Measurements from ENCODE around the gene CYP46A1. TPM values are rescaled to one million over a fixed set of nuclear protein-coding genes. Genes with fewer than 3 reads are reported as not detected.

Gene CYP46A1
- total and polyA plus RNA-seq, 7 experiments from 2014 or later: 0.02 to 0.34 (median 0.23) TPM; not detected in 1

DNA sequence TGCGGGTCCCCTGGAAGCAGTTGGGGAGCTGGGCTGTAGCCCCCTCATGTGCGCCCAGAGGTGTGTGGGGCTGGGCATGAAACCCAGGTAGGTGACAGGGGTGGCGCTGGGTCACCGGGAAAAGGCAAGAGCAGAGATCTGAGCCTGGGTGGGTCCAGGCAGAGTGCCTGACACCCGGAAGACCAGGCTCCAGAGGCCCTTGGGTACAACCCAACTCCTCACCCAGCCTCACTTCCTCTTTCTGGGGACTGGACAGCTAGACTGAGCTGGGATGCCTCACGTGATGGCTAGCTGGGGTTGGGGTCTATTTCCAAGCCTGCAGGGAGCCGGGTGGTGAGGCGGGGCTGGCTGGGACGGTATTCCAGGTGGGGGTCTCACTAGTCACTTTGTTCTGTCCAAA is 16.3 kb upstream of the CYP46A1 start:
- H3K9me3 ChIP-seq (ENCODE audit: control insufficient read depth in 2 of 3, low read length in 3 of 3): no peaks in the 10 kb centered on the region
- DNase-seq (no peak), ATAC-seq (no peak)
- H3K36me3 ChIP-seq (ENCODE audit: control insufficient read depth in 2 of 3, insufficient read depth in 3 of 3, low read length in 3 of 3): no peaks in the 10 kb centered on the region
- no peaks in the 10 kb centered on the region for H3K36me3 Mint-ChIP-seq
- H3K27ac Mint-ChIP-seq: no peak overlapping the region
- ChIA-PET CTCF (no interaction called here), POLR2A (no interaction called here)
- no peak overlapping the region for H3K4me3 ChIP-seq (ENCODE audit: low read length)
- peaks cover 5 to 20% (median 8%) of the 10 kb centered on the region in 5 donors for H3K27me3 Mint-ChIP-seq
- no peaks in the 10 kb centered on the region for H3K9me3 Mint-ChIP-seq
- peaks cover 0 to 1% of the 10 kb centered on the region in 2 donors for H3K4me1 ChIP-seq (ENCODE audit: control insufficient read depth in 2 of 2, insufficient read depth in 2 of 2, low read length in 2 of 2)
- H3K4me1 Mint-ChIP-seq: peaks cover 0 to 5% (median 0%) of the 10 kb centered on the region in 7 donors
- intact Hi-C loops (cut with micrococcal nuclease): no loop called here
- H3K27me3 ChIP-seq (ENCODE audit: control insufficient read depth in 2 of 2, insufficient read depth in 2 of 2, low read length in 2 of 2): no peaks in the 10 kb centered on the region
- no peak overlapping the region for H3K27ac ChIP-seq (ENCODE audit: low read depth, low read length)
- no peak overlapping the region for H3K4me3 Mint-ChIP-seq

DNA sequence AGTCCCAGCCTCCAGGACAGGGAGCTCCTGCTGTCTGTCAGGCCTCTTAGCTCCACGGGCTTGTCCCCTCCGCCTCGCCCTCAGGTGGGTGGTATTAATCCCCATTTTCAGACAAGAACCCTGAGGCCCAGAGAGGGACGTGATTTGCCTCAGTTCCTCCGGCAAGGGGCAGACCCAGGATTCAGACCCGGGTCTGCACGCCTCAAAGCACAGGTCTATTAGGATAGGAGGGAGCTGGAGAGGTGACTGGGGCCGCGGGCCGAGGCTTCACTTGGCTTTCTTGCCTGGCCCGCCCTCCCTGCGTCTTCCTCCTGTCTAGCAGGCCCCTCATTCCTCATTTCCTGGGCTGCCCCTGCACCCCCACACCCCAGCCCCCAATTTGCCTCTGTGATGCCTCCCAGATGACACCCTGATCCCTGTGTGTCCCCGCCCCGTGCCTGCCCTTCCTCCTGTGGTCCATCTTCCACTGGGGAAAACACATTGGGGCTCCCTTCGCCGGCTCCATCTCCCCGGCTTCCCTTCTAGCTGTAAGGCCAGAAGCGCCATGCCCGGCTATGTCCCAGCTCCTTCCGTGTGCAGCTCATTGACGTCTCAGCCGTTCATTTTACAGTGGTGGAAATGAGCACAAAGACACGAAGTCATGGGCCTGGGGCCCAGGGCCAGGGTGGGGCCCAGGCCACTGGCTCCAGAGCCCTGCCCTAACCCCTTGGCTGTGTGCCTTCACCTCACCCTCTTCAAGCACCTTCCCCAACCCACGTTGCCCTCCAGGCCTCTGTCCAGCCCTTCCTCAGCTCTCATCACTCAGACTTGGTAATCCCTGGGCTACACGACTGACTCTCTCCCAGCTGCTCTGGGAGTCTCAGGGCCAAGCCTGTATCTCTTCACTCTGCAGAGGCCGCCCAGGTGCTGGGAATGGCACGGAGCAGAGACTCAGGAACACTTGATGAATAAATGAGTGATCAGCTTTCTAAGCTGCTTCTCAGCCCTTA is 15.5 kb upstream of the CYP46A1 start:
- H3K4me3 Mint-ChIP-seq: no peak overlapping the region
- ChIA-PET POLR2A (no interaction called here), CTCF (interaction anchor here (0.5 to 1.1 kb wide), 3 partner anchors 15 to 1016 kb away, joined by 3 read pairs; partner anchors contain the start of gene CYP46A1)
- H3K36me3 ChIP-seq (ENCODE audit: control insufficient read depth in 2 of 3, insufficient read depth in 3 of 3, low read length in 3 of 3): no peaks in the 10 kb centered on the region
- no peaks in the 10 kb centered on the region for H3K27me3 ChIP-seq (ENCODE audit: control insufficient read depth in 2 of 2, insufficient read depth in 2 of 2, low read length in 2 of 2)
- H3K36me3 Mint-ChIP-seq: no peaks in the 10 kb centered on the region
- no peak overlapping the region for H3K27ac ChIP-seq (ENCODE audit: low read depth, low read length)
- H3K4me1 ChIP-seq (ENCODE audit: control insufficient read depth in 2 of 2, insufficient read depth in 2 of 2, low read length in 2 of 2): peaks cover 0 to 4% of the 10 kb centered on the region in 2 donors
- H3K9me3 ChIP-seq (ENCODE audit: control insufficient read depth in 2 of 3, low read length in 3 of 3): no peaks in the 10 kb centered on the region
- H3K27me3 Mint-ChIP-seq: peaks cover 0 to 14% (median 4%) of the 10 kb centered on the region in 5 donors
- intact Hi-C loops (cut with micrococcal nuclease): no loop called here
- peaks cover 0 to 5% (median 0%) of the 10 kb centered on the region in 7 donors for H3K4me1 Mint-ChIP-seq
- DNase-seq: no peak
- no peak for ATAC-seq
- H3K4me3 ChIP-seq (ENCODE audit: low read length): no peak overlapping the region
- H3K9me3 Mint-ChIP-seq: no peaks in the 10 kb centered on the region
- H3K27ac Mint-ChIP-seq: no peak overlapping the region

DNA sequence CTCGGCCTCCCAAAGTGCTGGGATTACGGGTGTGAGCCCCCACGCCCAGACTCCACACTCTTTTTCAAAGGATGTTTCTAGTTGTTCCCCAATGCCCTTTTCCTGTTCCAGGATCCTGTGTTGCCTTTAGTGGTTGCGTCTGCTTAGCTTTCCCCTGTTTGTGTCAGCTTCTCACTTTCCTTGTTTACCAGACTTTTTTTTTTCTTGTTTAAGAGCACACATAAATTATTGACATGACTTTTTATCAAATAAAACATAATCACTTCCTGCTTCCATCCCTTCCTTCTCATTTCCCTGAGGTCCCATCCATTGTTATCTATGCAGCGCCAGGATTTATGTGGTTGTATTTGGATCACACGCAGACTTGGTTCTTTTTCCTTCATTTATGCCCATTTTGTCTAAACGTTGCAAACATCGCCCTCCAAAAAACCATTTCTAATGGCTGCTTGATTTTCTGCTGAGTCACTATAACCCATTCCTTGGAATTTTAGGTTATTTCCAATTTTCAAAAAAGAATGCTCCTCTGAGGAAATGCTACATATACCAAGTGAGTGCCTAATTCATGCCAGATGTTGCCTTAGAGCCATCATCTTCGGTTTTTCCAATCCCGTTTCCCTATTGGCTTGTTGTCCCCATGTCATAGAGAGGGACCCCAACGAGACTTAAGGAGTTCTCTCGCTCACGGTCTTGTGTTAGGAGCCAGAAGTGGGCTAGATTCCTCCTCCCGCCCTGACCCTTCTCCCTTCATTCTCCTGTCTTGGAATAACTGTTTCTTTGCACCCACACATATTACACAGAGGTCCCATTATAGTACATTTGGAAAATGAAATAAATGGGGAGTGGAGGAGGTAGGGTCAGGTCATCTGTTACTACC is 13.5 kb upstream of the CYP46A1 start:
- Mint-ChIP-seq H3K4me3 (no peak overlapping the region), H3K9me3 (no peaks in the 10 kb centered on the region), H3K36me3 (no peaks in the 10 kb centered on the region), H3K27ac (no peak overlapping the region), H3K27me3 (peaks cover 0 to 13% (median 4%) of the 10 kb centered on the region in 5 donors), H3K4me1 (peaks cover 0 to 5% (median 0%) of the 10 kb centered on the region in 7 donors)
- CTCF ChIA-PET: no interaction called here
- POLR2A ChIA-PET: no interaction called here
- intact Hi-C loops (cut with micrococcal nuclease): no loop called here
- ATAC-seq (no peak), DNase-seq (no peak)
- Histone ChIP-seq H3K4me3 (ENCODE audit: low read length) (no peak overlapping the region), H3K27ac (ENCODE audit: low read depth, low read length) (no peak overlapping the region), H3K27me3 (ENCODE audit: control insufficient read depth in 2 of 2, insufficient read depth in 2 of 2, low read length in 2 of 2) (no peaks in the 10 kb centered on the region), H3K36me3 (ENCODE audit: control insufficient read depth in 2 of 3, insufficient read depth in 3 of 3, low read length in 3 of 3) (no peaks in the 10 kb centered on the region), H3K4me1 (ENCODE audit: control insufficient read depth in 2 of 2, insufficient read depth in 2 of 2, low read length in 2 of 2) (peaks cover 0 to 4% of the 10 kb centered on the region in 2 donors), H3K9me3 (ENCODE audit: control insufficient read depth in 2 of 3, low read length in 3 of 3) (no peaks in the 10 kb centered on the region)

DNA sequence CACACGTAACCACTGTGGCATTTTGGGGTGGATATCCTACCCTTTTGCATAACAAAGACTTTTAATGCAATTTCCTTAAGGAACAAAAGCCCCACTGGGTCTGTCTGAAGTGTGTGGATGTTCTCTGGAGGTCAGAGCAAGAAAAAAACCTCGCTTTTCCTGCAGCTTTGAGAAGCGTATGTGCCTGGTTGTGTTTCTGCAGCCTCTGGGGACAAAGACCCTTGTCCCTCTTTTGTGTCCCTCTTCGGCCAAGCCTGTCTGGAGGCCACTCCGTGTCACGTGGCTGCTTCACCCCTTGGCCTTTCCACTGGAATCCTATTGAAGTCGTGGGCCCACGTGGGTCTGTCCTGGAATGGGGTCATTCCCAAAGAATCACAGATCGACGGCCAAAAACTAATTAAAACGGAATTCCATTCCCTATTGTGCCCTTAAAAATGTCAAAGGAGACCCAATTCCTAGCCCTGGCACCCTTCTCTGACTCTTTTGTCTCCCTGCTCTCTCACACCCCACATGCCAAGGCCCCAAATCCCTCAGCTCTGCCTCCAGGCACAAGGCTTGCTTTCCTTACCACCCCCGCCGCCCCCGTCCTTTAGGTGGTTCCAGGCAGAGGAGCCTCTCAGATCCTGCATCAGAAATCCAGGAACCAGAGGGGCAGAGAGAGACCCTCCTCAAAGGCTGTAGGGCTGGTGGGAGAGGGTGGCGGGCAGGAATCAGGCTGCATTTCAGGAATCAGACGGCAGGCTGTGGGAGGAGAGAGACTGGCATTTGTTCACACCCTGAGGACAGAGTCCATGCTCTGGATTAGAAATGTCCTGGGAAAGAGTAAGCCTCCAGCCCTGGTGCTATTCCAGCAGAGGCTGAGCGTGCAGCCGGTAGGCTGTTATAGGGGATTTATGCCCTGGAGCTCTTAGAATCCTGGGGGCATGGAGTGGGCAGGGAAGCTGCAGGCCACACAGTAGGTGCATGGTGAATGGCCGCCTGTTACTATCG is 12.6 kb upstream of the CYP46A1 start:
- H3K4me1 ChIP-seq (ENCODE audit: control insufficient read depth in 2 of 2, insufficient read depth in 2 of 2, low read length in 2 of 2): peaks cover 0 to 4% of the 10 kb centered on the region in 2 donors
- H3K27ac Mint-ChIP-seq: peak overlapping the region in 1 of 9 donors; percentile 62

DNA sequence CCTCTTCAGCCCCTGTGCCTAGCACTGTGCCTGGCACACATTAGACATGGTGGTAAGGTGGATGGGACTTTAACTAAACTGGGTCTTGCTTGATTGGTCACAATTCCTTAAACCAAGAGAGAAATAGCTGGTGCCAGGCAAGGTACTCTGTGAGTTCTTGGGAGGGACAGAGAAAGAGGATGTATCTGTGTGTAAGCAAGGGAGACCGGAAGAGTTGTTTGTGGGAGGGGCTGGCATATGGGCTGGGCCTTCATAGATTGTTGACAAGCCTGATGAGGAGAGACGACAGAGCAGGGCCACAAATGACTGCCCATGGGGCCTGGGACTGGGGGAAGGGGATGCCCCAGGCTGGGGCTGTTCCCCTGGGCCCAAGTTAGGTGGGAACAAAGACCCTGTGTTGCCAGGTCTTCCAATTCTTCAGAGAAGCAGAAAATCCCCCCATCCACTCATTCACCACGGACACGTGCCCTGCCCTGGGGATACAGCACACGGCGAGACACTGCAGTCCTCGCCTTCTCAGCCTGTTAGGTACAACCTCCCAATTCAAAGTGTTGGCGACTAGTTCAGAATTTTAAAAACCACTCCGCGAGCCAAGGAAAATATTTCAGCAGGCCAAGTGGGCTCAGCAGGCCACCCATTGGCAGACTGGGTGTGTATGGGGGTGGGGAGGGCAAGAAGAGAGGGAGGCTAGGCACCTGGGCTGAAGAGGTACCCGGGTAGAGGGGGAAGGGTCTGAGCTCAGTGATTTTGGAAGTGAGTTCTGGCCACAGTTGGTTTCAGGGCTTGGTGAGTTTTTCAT is 11.4 kb upstream of the CYP46A1 start:
- Mint-ChIP-seq H3K4me1 (peaks cover 0 to 8% (median 0%) of the 10 kb centered on the region in 7 donors), H3K36me3 (no peaks in the 10 kb centered on the region), H3K27ac (peak overlapping the region in 1 of 9 donors; percentile 91), H3K9me3 (peaks cover 0 to 4% (median 0%) of the 10 kb centered on the region in 11 donors), H3K4me3 (peak overlapping the region in 1 of 10 donors; percentile 8), H3K27me3 (peaks cover 0 to 8% (median 0%) of the 10 kb centered on the region in 5 donors)
- H3K4me3 ChIP-seq (ENCODE audit: low read length): no peak overlapping the region
- POLR2A ChIA-PET: no interaction called here
- no peaks in the 10 kb centered on the region for H3K36me3 ChIP-seq (ENCODE audit: control insufficient read depth in 2 of 3, insufficient read depth in 3 of 3, low read length in 3 of 3)
- no peak overlapping the region for H3K27ac ChIP-seq (ENCODE audit: low read depth, low read length)
- CTCF ChIA-PET: no interaction called here
- ATAC-seq: peak; percentile 68
- intact Hi-C loops (cut with micrococcal nuclease): no loop called here
- no peak for DNase-seq
- H3K27me3 ChIP-seq (ENCODE audit: control insufficient read depth in 2 of 2, insufficient read depth in 2 of 2, low read length in 2 of 2): no peaks in the 10 kb centered on the region
- H3K9me3 ChIP-seq (ENCODE audit: control insufficient read depth in 2 of 3, low read length in 3 of 3): peaks cover 0 to 6% (median 0%) of the 10 kb centered on the region in 3 experiments
- H3K4me1 ChIP-seq (ENCODE audit: control insufficient read depth in 2 of 2, insufficient read depth in 2 of 2, low read length in 2 of 2): peaks cover 0 to 10% of the 10 kb centered on the region in 2 donors

More for the DNA sequence above, 12.6 kb upstream of the CYP46A1 start:
- Mint-ChIP-seq H3K27me3 (peaks cover 0 to 13% (median 4%) of the 10 kb centered on the region in 5 donors), H3K36me3 (no peaks in the 10 kb centered on the region), H3K4me3 (no peak overlapping the region), H3K9me3 (peaks cover 0 to under 1% (median 0%) of the 10 kb centered on the region in 11 donors), H3K4me1 (peaks cover 0 to 6% (median 0%) of the 10 kb centered on the region in 7 donors)
- ATAC-seq (no peak), DNase-seq (no peak)
- CTCF ChIA-PET: no interaction called here
- POLR2A ChIA-PET: no interaction called here
- Histone ChIP-seq H3K27ac (ENCODE audit: low read depth, low read length) (no peak overlapping the region), H3K27me3 (ENCODE audit: control insufficient read depth in 2 of 2, insufficient read depth in 2 of 2, low read length in 2 of 2) (no peaks in the 10 kb centered on the region), H3K4me3 (ENCODE audit: low read length) (no peak overlapping the region), H3K36me3 (ENCODE audit: control insufficient read depth in 2 of 3, insufficient read depth in 3 of 3, low read length in 3 of 3) (no peaks in the 10 kb centered on the region), H3K9me3 (ENCODE audit: control insufficient read depth in 2 of 3, low read length in 3 of 3) (no peaks in the 10 kb centered on the region)
- intact Hi-C loops (cut with micrococcal nuclease): no loop called here

Measured in naive thymus-derived CD4-positive, alpha-beta T cell (primary cell).